Neural crest cell (in vitro differentiated cells): ENCODE results near the gene ATRNL1. TPM values are rescaled to one million over a fixed set of nuclear protein-coding genes. Genes with fewer than 3 reads are reported as not detected.
A peak's percentile ranks its signal among the peaks of the same experiment; 100 is the strongest.
"Not testable (repeated sequence)": the region's sequence is repeated elsewhere in the genome, so short reads cannot be mapped to it uniquely, and the experiment has no call there.

Experiments
- DNase-seq: peaks from one replicate; pipeline ENCODE4 v3.0.0; 2021; ENCODE audit warnings: low read depth, mixed read lengths, low spot score
- H3K27ac Mint-ChIP-seq: one replicate; pipeline ENCODE4 v1.8.0; 2021; ENCODE audit warnings: mild to moderate bottlenecking, mixed read lengths; ENCODE audit not compliant: unreplicated experiment
- H3K27me3 Mint-ChIP-seq: 2 replicates; pipeline ENCODE4 v1.8.0; 2021; ENCODE audit warnings: low read depth, mild to moderate bottlenecking, mixed read lengths
- H3K36me3 Mint-ChIP-seq: 2 replicates; pipeline ENCODE4 v1.8.0; 2021; ENCODE audit warnings: low read depth, mild to moderate bottlenecking, mixed read lengths
- H3K4me1 Mint-ChIP-seq: 2 replicates; pipeline ENCODE4 v1.8.0; 2021; ENCODE audit warnings: mixed read lengths
- H3K4me3 Mint-ChIP-seq: one replicate; pipeline ENCODE4 v1.8.0; 2021; ENCODE audit warnings: mild to moderate bottlenecking, mixed read lengths
- H3K9me3 Mint-ChIP-seq: 2 replicates; pipeline ENCODE4 v1.8.0; 2021; ENCODE audit warnings: mixed read lengths
- CTCF ChIP-seq: fragments of 200-600 bp; sonication (generic); conservative IDR thresholded peaks from 2 replicates; pipeline ENCODE4 v1.5.0; 2021; ENCODE audit warnings: antibody characterized with exemption, mild to moderate bottlenecking
- total RNA-seq: library from RNA; stranded (reverse); gene quantifications from 2 replicates; pipeline ENCODE4 v1.2.1, GENCODE V29; 2021

The ATRNL1 gene
- total RNA-seq, 1 donor from 2014 or later: 46.9 TPM

GRCh38 chr10:115328331-115328730 lies 235.2 kb downstream of the ATRNL1 start:
- Mint-ChIP-seq H3K36me3 (peaks cover 25% of the 10 kb centered on the region), H3K9me3 (peaks cover 12% of the 10 kb centered on the region), H3K4me3 (no peak overlapping the region), H3K27ac (no peak overlapping the region), H3K4me1 (no peaks in the 10 kb centered on the region), H3K27me3 (no peaks in the 10 kb centered on the region)
- TF ChIP-seq CTCF: no peak
- DNase-seq: no peak

- no peaks in the 10 kb centered on the region for H3K27me3 Mint-ChIP-seq
- no peak overlapping the region for H3K27ac Mint-ChIP-seq
- no peaks in the 10 kb centered on the region for H3K4me1 Mint-ChIP-seq
- no peak for TF ChIP-seq CTCF
- H3K9me3 Mint-ChIP-seq: peaks cover 2% of the 10 kb centered on the region
- DNase-seq: no peak
- no peak overlapping the region for H3K4me3 Mint-ChIP-seq
- H3K36me3 Mint-ChIP-seq: peaks cover 8% of the 10 kb centered on the region
These were observed 242.2 kb downstream of the ATRNL1 start for GRCh38 chr10:115335366-115335765.

DNA sequence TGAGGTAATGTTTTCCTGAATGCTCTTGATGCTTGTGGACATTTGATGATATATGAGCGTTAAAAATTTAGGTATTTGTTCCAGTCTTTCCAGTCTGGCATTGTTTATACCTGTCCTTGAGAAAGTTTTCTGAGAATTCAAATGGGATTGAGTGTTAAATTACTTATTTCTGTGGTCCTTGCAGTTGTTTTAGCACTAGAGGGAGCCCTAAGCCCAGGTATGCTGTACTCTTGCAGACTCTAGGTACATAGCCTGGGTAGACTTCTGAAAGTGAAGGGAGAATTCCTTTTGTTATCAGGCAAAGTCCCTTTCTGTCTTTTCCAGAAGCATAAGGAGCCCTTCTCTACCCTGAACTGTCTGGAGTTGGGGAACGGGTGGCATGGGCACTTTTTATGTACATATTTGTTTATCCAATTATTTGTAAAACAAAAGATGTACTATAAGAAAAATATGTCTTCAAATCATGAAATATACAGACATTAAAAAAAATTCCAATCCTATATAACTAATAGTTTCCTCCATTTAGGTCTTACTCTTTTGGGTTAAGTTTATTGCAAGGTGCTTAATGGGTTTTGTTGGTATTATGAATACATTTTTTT lies 262.1 kb downstream of the ATRNL1 start:
- no peak overlapping the region for H3K4me3 Mint-ChIP-seq

GRCh38 chr10:115367920-115368319 lies 274.8 kb downstream of the ATRNL1 start:
- DNase-seq, H3K27me3 Mint-ChIP-seq, H3K27ac Mint-ChIP-seq, H3K4me3 Mint-ChIP-seq, H3K4me1 Mint-ChIP-seq: not testable (repeated sequence)
- H3K9me3 Mint-ChIP-seq: peaks cover 20% of the 10 kb centered on the region
- peaks cover 38% of the 10 kb centered on the region for H3K36me3 Mint-ChIP-seq

More for the DNA sequence above, 262.1 kb downstream of the ATRNL1 start:
- H3K27me3 Mint-ChIP-seq: no peaks in the 10 kb centered on the region
- no peaks in the 10 kb centered on the region for H3K9me3 Mint-ChIP-seq
- H3K36me3 Mint-ChIP-seq: no peaks in the 10 kb centered on the region
- peak; percentile 92 for TF ChIP-seq CTCF
- DNase-seq: peak; percentile 18
- no peaks in the 10 kb centered on the region for H3K4me1 Mint-ChIP-seq
- no peak overlapping the region for H3K27ac Mint-ChIP-seq

DNA sequence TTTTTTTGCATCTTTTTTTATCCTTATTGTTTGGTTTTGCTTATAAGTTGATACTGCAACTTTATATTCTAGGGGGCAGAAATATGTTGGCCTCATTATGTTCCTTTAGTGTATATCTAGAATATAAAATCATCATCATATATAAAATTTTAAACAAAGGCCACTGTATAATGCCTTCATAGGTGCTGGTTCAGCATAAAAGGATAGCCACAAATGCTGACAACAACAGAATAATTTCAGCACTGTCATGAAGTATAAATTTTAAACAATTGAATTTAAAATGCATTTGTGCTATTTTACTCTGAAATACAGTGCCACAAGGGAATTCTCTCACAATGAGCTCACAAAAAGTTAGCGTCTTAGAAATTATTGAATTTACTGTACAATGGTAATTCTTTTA lies 285.9 kb downstream of the ATRNL1 start:
- Mint-ChIP-seq H3K4me3 (no peak overlapping the region), H3K4me1 (no peaks in the 10 kb centered on the region), H3K36me3 (peaks cover 18% of the 10 kb centered on the region), H3K9me3 (peaks cover 9% of the 10 kb centered on the region), H3K27ac (no peak overlapping the region), H3K27me3 (no peaks in the 10 kb centered on the region)
- no peak for TF ChIP-seq CTCF
- no peak for DNase-seq

DNA sequence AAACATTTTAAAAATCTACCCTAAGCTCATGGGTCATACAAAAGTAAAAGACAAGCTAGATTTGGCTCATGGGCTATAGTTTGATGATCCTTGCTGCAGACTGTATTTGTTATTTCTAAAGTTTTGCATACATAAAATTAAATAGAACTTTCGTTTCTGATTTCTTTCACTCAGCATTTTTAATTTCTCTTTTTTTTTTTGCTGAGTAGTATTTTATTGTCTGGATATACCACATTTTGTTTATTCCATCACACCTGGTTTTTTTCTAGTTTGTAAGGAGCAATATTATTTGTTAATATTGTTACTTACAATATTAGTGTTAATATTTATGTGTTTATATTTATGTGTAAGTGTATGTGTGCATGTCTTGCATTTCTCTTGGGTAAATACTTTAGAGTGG lies 291.5 kb downstream of the ATRNL1 start:
- Mint-ChIP-seq H3K27ac (no peak overlapping the region), H3K27me3 (no peaks in the 10 kb centered on the region), H3K36me3 (peaks cover 2% of the 10 kb centered on the region), H3K9me3 (peaks cover 2% of the 10 kb centered on the region), H3K4me1 (no peaks in the 10 kb centered on the region), H3K4me3 (no peak overlapping the region)
- TF ChIP-seq CTCF: no peak
- no peak for DNase-seq
